ENCODE results near the gene ELAPOR2. TPM values are rescaled to one million over a fixed set of nuclear protein-coding genes. Genes with fewer than 3 reads are reported as not detected.
"Not testable (repeated sequence)": the region's sequence is repeated elsewhere in the genome, so short reads cannot be mapped to it uniquely, and the experiment has no call there.

The ELAPOR2 gene
- total RNA-seq, 3 donors from 2014 or later (not counting 1 experiment from before 2014, with no cell fraction given), result 4.2 to 8.6 (median 6.2) TPM

DNA sequence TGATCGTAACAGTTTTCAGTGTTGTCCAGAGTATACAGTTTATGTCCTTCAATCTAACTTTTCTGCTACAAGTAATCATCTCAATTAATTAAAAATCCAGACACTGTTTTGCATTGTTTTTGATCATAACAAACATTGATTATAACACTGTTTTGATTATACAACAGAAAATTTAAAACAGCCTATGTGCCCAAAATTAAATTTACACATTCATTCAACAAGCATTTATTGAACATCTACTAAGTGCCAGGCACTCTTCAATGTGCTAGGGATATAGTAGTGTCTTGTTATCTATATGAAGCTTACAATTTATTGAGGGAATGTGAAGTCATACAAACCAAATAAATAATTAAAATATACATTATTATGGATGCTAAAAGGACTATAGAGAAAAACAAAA, 10.6 kb downstream of the ELAPOR2 start:
- Histone ChIP-seq H3K27me3 (ENCODE audit: control insufficient read depth, insufficient read depth, low read length) (no peaks in the 10 kb centered on the region), H3K4me3 (ENCODE audit: low read length) (no peak overlapping the region), H3K9me3 (ENCODE audit: control insufficient read depth, insufficient read depth, low read length) (no peaks in the 10 kb centered on the region), H3K4me1 (ENCODE audit: control insufficient read depth, insufficient read depth, low read length) (no peaks in the 10 kb centered on the region), H3K27ac (ENCODE audit: low read length) (no peak overlapping the region), H3K36me3 (ENCODE audit: control insufficient read depth, insufficient read depth, low read length) (no peaks in the 10 kb centered on the region)
- no peak for ATAC-seq
- Mint-ChIP-seq H3K4me3 (no peak overlapping the region), H3K36me3 (no peaks in the 10 kb centered on the region), H3K27ac (no peak overlapping the region), H3K9me3 (no peaks in the 10 kb centered on the region), H3K27me3 (ENCODE audit: low read depth in 2 of 2) (peaks cover 0 to 8% of the 10 kb centered on the region in 2 donors), H3K4me1 (no peaks in the 10 kb centered on the region)
- intact Hi-C loops (cut with micrococcal nuclease), result no loop called here
- WGBS (ENCODE audit: insufficient coverage), result 100% methylated on average over 1 of the region's 1 CpG
- no peak for DNase-seq
- TF ChIP-seq, protein P1, sequence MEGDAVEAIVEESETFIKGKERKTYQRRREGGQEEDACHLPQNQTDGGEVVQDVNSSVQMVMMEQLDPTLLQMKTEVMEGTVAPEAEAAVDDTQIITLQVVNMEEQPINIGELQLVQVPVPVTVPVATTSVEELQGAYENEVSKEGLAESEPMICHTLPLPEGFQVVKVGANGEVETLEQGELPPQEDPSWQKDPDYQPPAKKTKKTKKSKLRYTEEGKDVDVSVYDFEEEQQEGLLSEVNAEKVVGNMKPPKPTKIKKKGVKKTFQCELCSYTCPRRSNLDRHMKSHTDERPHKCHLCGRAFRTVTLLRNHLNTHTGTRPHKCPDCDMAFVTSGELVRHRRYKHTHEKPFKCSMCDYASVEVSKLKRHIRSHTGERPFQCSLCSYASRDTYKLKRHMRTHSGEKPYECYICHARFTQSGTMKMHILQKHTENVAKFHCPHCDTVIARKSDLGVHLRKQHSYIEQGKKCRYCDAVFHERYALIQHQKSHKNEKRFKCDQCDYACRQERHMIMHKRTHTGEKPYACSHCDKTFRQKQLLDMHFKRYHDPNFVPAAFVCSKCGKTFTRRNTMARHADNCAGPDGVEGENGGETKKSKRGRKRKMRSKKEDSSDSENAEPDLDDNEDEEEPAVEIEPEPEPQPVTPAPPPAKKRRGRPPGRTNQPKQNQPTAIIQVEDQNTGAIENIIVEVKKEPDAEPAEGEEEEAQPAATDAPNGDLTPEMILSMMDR (IDR thresholded peaks at IDR 0.05), result no peak

DNA sequence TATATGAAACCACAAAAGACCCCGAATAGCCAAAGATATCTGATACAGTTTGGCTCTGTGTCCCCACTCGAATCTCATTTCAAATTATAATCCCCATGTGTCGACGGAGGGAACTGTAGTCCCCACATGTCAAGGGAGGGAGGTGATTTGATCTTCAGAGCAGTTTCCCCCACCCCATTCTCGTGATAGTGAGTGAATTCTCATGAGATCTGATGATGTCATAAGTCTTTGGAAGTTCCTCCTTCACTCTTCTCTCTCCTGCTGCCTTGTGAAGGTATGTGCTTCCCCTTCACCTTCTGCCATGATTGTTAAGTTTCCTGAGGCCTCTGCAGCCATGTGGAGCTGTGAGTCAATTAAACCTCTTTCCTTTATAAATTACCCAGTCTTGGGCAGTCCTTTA, 13.0 kb downstream of the ELAPOR2 start:
- H3K4me1 ChIP-seq (ENCODE audit: control insufficient read depth, insufficient read depth, low read length), result no peaks in the 10 kb centered on the region
- no peaks in the 10 kb centered on the region for H3K27me3 ChIP-seq (ENCODE audit: control insufficient read depth, insufficient read depth, low read length)
- WGBS (ENCODE audit: insufficient coverage), result 100% methylated on average over 1 of the region's 5 CpGs
- no peak overlapping the region for H3K4me3 Mint-ChIP-seq
- no peak overlapping the region for H3K4me3 ChIP-seq (ENCODE audit: low read length)
- TF ChIP-seq, protein P1 (IDR thresholded peaks at IDR 0.05), result no peak
- no peak overlapping the region for H3K27ac Mint-ChIP-seq
- H3K36me3 ChIP-seq (ENCODE audit: control insufficient read depth, insufficient read depth, low read length), result no peaks in the 10 kb centered on the region
- intact Hi-C loops (cut with micrococcal nuclease), result no loop called here
- DNase-seq (no peak), ATAC-seq (no peak)
- H3K9me3 ChIP-seq (ENCODE audit: control insufficient read depth, insufficient read depth, low read length), result no peaks in the 10 kb centered on the region
- H3K36me3 Mint-ChIP-seq, result no peaks in the 10 kb centered on the region
- peaks cover 0 to 6% of the 10 kb centered on the region in 2 donors for H3K27me3 Mint-ChIP-seq (ENCODE audit: low read depth in 2 of 2)
- H3K27ac ChIP-seq (ENCODE audit: low read length), result no peak overlapping the region
- H3K4me1 Mint-ChIP-seq, result no peaks in the 10 kb centered on the region
- peaks cover 0 to 4% of the 10 kb centered on the region in 2 donors for H3K9me3 Mint-ChIP-seq

DNA sequence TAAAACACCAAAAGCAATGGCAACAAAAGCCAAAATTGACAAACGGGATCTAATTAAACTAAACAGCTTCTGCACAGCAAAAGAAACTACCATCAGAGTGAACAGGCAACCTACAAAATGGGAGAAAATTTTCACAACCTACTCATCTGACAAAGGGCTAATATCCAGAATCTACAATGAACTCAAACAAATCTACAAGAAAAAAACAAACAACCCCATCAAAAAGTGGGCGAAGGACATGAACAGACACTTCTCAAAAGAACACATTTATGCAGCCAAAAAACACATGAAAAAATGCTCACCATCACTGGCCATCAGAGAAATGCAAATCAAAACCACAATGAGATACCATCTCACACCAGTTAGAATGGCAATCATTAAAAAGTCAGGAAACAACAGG, 14.7 kb downstream of the ELAPOR2 start:
- ATAC-seq; H3K4me3 ChIP-seq (ENCODE audit: low read length); H3K36me3 Mint-ChIP-seq; H3K27me3 ChIP-seq (ENCODE audit: control insufficient read depth, insufficient read depth, low read length); H3K27me3 Mint-ChIP-seq (ENCODE audit: low read depth in 2 of 2); H3K4me1 ChIP-seq (ENCODE audit: control insufficient read depth, insufficient read depth, low read length); H3K4me1 Mint-ChIP-seq; H3K4me3 Mint-ChIP-seq; DNase-seq; H3K27ac Mint-ChIP-seq; H3K9me3 ChIP-seq (ENCODE audit: control insufficient read depth, insufficient read depth, low read length); H3K36me3 ChIP-seq (ENCODE audit: control insufficient read depth, insufficient read depth, low read length); H3K9me3 Mint-ChIP-seq; H3K27ac ChIP-seq (ENCODE audit: low read length); intact Hi-C loops (cut with micrococcal nuclease): not testable (repeated sequence)
- no CpG with 5 or more reads among the region's 2 CpGs for WGBS (ENCODE audit: insufficient coverage)

DNA sequence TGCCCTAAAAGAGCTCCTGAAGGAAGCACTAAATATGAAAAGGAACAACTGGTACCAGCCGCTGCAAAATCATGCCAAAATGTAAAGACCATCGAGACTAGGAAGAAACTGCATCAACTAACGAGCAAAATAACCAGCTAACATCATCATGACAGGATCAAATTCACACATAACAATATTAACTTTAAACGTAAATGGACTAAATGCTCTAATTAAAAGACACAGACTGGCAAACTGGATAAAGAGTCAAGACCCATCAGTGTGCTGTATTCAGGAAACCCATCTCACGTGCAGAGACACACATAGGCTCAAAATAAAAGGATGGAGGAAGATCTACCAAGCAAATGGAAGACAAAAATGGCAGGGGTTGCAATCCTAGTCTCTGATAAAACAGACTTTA, 17.9 kb downstream of the ELAPOR2 start:
- ATAC-seq; H3K4me1 ChIP-seq (ENCODE audit: control insufficient read depth, insufficient read depth, low read length); H3K27me3 Mint-ChIP-seq (ENCODE audit: low read depth in 2 of 2); H3K4me1 Mint-ChIP-seq; intact Hi-C loops (cut with micrococcal nuclease); H3K36me3 ChIP-seq (ENCODE audit: control insufficient read depth, insufficient read depth, low read length); H3K9me3 Mint-ChIP-seq; H3K27ac Mint-ChIP-seq; DNase-seq; H3K27me3 ChIP-seq (ENCODE audit: control insufficient read depth, insufficient read depth, low read length); H3K9me3 ChIP-seq (ENCODE audit: control insufficient read depth, insufficient read depth, low read length); H3K4me3 ChIP-seq (ENCODE audit: low read length); H3K4me3 Mint-ChIP-seq; H3K27ac ChIP-seq (ENCODE audit: low read length); H3K36me3 Mint-ChIP-seq: not testable (repeated sequence)
- 80% methylated on average over 2 of the region's 5 CpGs for WGBS (ENCODE audit: insufficient coverage)

DNA sequence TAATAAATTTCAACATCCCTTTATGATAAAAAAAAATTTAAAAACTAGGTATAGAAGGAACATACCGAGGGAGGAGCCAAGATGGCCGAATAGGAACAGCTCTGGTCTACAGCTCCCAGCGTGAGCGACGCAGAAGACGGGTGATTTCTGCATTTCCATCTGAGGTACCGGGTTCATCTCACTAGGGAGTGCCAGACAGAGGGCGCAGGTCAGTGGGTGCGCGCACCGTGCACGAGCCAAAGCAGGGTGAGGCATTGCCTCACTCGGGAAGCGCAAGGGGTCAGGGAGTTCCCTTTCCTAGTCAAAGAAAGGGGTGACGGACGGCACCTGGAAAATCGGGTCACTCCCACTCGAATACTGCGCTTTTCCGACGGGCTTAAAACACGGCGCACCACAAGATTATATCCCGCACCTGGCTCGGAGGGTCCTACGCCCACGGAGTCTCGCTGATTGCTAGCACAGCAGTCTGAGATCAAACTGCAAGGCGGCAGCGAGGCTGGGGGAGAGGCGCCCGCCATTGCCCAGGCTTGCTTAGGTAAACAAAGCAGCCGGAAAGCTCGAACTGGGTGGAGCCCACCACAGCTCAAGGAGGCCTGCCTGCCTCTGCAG, 19.7 kb downstream of the ELAPOR2 start:
- WGBS (ENCODE audit: insufficient coverage), result 93% methylated on average over 27 of the region's 34 CpGs
- intact Hi-C loops (cut with micrococcal nuclease); H3K36me3 ChIP-seq (ENCODE audit: control insufficient read depth, insufficient read depth, low read length); H3K4me1 Mint-ChIP-seq; H3K27me3 Mint-ChIP-seq (ENCODE audit: low read depth in 2 of 2); ATAC-seq; H3K9me3 Mint-ChIP-seq; H3K27me3 ChIP-seq (ENCODE audit: control insufficient read depth, insufficient read depth, low read length); H3K36me3 Mint-ChIP-seq; H3K27ac ChIP-seq (ENCODE audit: low read length); H3K4me1 ChIP-seq (ENCODE audit: control insufficient read depth, insufficient read depth, low read length); H3K9me3 ChIP-seq (ENCODE audit: control insufficient read depth, insufficient read depth, low read length): not testable (repeated sequence)
- peak; percentile 17 to 24 for DNase-seq
- H3K4me3 ChIP-seq (ENCODE audit: low read length), result peak overlapping the region; percentile 17
- peak overlapping the region; percentile 61 to 83 for H3K27ac Mint-ChIP-seq
- H3K4me3 Mint-ChIP-seq, result peak overlapping the region; percentile 7

Measured in natural killer cell (primary cell).